K562 (cell line): ENCODE data around the gene IL27RA. TPM values are rescaled to one million over a fixed set of nuclear protein-coding genes. Genes with fewer than 3 reads are reported as not detected.

Experiments
- ADNP ChIP-seq: fragments of 200-800 bp; sonication (Bioruptor generic); IDR thresholded peaks from 2 replicates; pipeline ENCODE4 v1.6.1; 2016; ENCODE audit warnings: missing genetic modification characterization, missing compliant biosample characterization
- ARID2 ChIP-seq: fragments of 450-650 bp; IDR thresholded peaks from 2 replicates; pipeline ENCODE4 v1.6.1; 2017; ENCODE audit warnings: antibody characterized with exemption, mild to moderate bottlenecking
- BDP1 ChIP-seq: IDR thresholded peaks from 3 replicates; pipeline ENCODE4 v1.6.1; 2011; ENCODE audit not compliant: insufficient read length, insufficient read depth
- GABPB2 ChIP-seq: fragments of 250-450 bp; sonication (Bioruptor Pico); conservative IDR thresholded peaks from 2 replicates; pipeline ENCODE4 v1.5.1; 2021; ENCODE audit warnings: mild to moderate bottlenecking
- HNRNPUL1 ChIP-seq: fragments of 200-400 bp; formaldehyde crosslinking; IDR thresholded peaks from 2 replicates; pipeline ENCODE4 v1.6.1; 2017; ENCODE audit warnings: low read length
- ILK ChIP-seq: fragments of 450-650 bp; IDR thresholded peaks from 2 replicates; pipeline ENCODE4 v1.6.1; 2016; ENCODE audit warnings: missing genetic modification characterization, low read depth, mild to moderate bottlenecking, missing compliant biosample characterization, moderate library complexity, borderline replicate concordance
- MEF2A ChIP-seq: IDR thresholded peaks from 2 replicates; pipeline ENCODE4 v1.6.1; 2011; ENCODE audit warnings: low read depth, mild to moderate bottlenecking, low read length, moderate library complexity; ENCODE audit not compliant: control insufficient read depth
- MTA2 ChIP-seq: fragments of 450-650 bp; IDR thresholded peaks from 2 replicates; pipeline ENCODE4 v1.6.1; 2016; ENCODE audit warnings: low read depth
- NELFE ChIP-seq: IDR thresholded peaks from 2 replicates; pipeline ENCODE4 v1.6.1; 2011; ENCODE audit warnings: mild to moderate bottlenecking; ENCODE audit not compliant: insufficient read depth, insufficient read length
- POLR2AphosphoS5 ChIP-seq: IDR thresholded peaks from 2 replicates; pipeline ENCODE4 v1.6.1; 2011; ENCODE audit warnings: mild to moderate bottlenecking, low read depth, low read length, moderate library complexity; ENCODE audit not compliant: control insufficient read depth, insufficient read depth
- SLC30A9 ChIP-seq: fragments of 250-450 bp; sonication (Bioruptor Pico); IDR thresholded peaks from 2 replicates; pipeline ENCODE4 v1.8.0; 2022; ENCODE audit warnings: mild to moderate bottlenecking, moderate library complexity
- TAF1 ChIP-seq: IDR thresholded peaks from 2 replicates; pipeline ENCODE4 v1.6.1; 2011; ENCODE audit warnings: mild to moderate bottlenecking, low read length, moderate library complexity; ENCODE audit not compliant: insufficient read depth, control insufficient read depth, severe bottlenecking; ENCODE audit errors: extremely low read depth
- YY1 ChIP-seq, 3 experiments: IDR thresholded peaks; 2 replicates each; pipeline ENCODE4 v1.6.1; 2011; ENCODE audit warnings: low read length in 2 of 3, mild to moderate bottlenecking in 2 of 3, moderate library complexity in 2 of 3, borderline replicate concordance in 1 of 3, control low read depth in 1 of 3, low read depth in 1 of 3; ENCODE audit not compliant: insufficient read depth in 3 of 3, insufficient replicate concordance in 2 of 3, control insufficient read depth in 1 of 3, insufficient read length in 1 of 3; ENCODE audit errors: extremely low read depth in 1 of 3
- ZNF23 ChIP-seq: fragments of 250-450 bp; sonication (Bioruptor Pico); IDR thresholded peaks from 2 replicates; pipeline ENCODE4 v1.4.0; 2020; ENCODE audit warnings: mild to moderate bottlenecking
- ZNF263 ChIP-seq: sonication (generic); formaldehyde crosslinking; IDR thresholded peaks from 2 replicates; pipeline ENCODE4 v1.8.0; 2022; ENCODE audit warnings: mild to moderate bottlenecking, missing genetic modification reagents, borderline replicate concordance
- ZNF830 ChIP-seq: fragments of 250-450 bp; sonication (Bioruptor Pico); IDR thresholded peaks from 2 replicates; pipeline ENCODE4 v1.5.0; 2021; ENCODE audit warnings: mild to moderate bottlenecking
- polyA plus RNA-seq, 8 experiments: library from polyadenylated mRNA; depleted of rRNA in 4 of 8; stranded (reverse) in 5 of 8; unstranded in 3 of 8; fragments of >200 nt; fragmentation: Nextera tagmentation in 2 of 8; fragmentation: Illumina TruSeq in 1 of 8; extraction: Ambion mirVana in 2 of 8; extraction: Trizol in 1 of 8; gene quantifications; 2 replicates each; pipeline versions ENCODE4 v1.2.1 to v1.2.3, GENCODE V29; 2011 to 2014; ENCODE audit warnings: inconsistent platforms in 1 of 8, missing spikeins in 1 of 8
- total RNA-seq, 7 experiments: library from RNA; depleted of rRNA in 6 of 7; stranded (reverse); fragments of >200 nt in 6 of 7; fragmentation: Illumina TruSeq in 2 of 7; extraction: Trizol in 2 of 7; gene quantifications; 2 replicates each; pipeline versions ENCODE4 v1.2.1 to v1.2.3, GENCODE V29; 2011 to 2021; ENCODE audit warnings: low replicate concordance in 1 of 7
- TF ChIP-seq, protein P1 (sequence below): sonication (generic); formaldehyde crosslinking; IDR thresholded peaks from 2 replicates; pipeline ENCODE4 v1.8.0; 2022; ENCODE audit warnings: mild to moderate bottlenecking, missing genetic modification reagents
- TF ChIP-seq, protein P2 (sequence below): fragments of 250-450 bp; sonication (Bioruptor Pico); IDR thresholded peaks from 2 replicates; pipeline ENCODE4 v1.5.0; 2021; ENCODE audit warnings: mild to moderate bottlenecking, borderline replicate concordance

IL27RA gene
- total and polyA plus RNA-seq, 9 of the 15 experiments (the other 6 are each of a cell fraction or from before 2014, with no cell fraction given): 1.9 to 15.9 (median 12.0) TPM

- TF ChIP-seq, protein P1, sequence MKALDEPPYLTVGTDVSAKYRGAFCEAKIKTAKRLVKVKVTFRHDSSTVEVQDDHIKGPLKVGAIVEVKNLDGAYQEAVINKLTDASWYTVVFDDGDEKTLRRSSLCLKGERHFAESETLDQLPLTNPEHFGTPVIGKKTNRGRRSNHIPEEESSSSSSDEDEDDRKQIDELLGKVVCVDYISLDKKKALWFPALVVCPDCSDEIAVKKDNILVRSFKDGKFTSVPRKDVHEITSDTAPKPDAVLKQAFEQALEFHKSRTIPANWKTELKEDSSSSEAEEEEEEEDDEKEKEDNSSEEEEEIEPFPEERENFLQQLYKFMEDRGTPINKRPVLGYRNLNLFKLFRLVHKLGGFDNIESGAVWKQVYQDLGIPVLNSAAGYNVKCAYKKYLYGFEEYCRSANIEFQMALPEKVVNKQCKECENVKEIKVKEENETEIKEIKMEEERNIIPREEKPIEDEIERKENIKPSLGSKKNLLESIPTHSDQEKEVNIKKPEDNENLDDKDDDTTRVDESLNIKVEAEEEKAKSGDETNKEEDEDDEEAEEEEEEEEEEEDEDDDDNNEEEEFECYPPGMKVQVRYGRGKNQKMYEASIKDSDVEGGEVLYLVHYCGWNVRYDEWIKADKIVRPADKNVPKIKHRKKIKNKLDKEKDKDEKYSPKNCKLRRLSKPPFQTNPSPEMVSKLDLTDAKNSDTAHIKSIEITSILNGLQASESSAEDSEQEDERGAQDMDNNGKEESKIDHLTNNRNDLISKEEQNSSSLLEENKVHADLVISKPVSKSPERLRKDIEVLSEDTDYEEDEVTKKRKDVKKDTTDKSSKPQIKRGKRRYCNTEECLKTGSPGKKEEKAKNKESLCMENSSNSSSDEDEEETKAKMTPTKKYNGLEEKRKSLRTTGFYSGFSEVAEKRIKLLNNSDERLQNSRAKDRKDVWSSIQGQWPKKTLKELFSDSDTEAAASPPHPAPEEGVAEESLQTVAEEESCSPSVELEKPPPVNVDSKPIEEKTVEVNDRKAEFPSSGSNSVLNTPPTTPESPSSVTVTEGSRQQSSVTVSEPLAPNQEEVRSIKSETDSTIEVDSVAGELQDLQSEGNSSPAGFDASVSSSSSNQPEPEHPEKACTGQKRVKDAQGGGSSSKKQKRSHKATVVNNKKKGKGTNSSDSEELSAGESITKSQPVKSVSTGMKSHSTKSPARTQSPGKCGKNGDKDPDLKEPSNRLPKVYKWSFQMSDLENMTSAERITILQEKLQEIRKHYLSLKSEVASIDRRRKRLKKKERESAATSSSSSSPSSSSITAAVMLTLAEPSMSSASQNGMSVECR (CRISPR knock-in tag): no peak
- TF ChIP-seq BDP1 (no peak), ADNP (tag) (no peak), ILK (tag) (no peak), NELFE (no peak), TAF1 (peak; percentile 10), MEF2A (no peak), MTA2 (no peak), ZNF263 (CRISPR knock-in tag) (peak; percentile 83), POLR2AphosphoS5 (no peak), SLC30A9 (CRISPR knock-in tag) (no peak), ZNF23 (CRISPR knock-in tag) (no peak), GABPB2 (CRISPR knock-in tag) (no peak), HNRNPUL1 (no peak), ARID2 (no peak), YY1 (IDR thresholded peaks at IDR 0.05; ENCODE audit: borderline replicate concordance in 1 of 3, control insufficient read depth in 1 of 3, extremely low read depth in 1 of 3, insufficient read depth in 3 of 3, insufficient read length in 1 of 3, insufficient replicate concordance in 2 of 3, low read depth in 1 of 3, low read length in 2 of 3) (peak in 2 of 3 experiments; percentile 4 to 21), ZNF830 (CRISPR knock-in tag) (no peak)
- TF ChIP-seq, protein P2, sequence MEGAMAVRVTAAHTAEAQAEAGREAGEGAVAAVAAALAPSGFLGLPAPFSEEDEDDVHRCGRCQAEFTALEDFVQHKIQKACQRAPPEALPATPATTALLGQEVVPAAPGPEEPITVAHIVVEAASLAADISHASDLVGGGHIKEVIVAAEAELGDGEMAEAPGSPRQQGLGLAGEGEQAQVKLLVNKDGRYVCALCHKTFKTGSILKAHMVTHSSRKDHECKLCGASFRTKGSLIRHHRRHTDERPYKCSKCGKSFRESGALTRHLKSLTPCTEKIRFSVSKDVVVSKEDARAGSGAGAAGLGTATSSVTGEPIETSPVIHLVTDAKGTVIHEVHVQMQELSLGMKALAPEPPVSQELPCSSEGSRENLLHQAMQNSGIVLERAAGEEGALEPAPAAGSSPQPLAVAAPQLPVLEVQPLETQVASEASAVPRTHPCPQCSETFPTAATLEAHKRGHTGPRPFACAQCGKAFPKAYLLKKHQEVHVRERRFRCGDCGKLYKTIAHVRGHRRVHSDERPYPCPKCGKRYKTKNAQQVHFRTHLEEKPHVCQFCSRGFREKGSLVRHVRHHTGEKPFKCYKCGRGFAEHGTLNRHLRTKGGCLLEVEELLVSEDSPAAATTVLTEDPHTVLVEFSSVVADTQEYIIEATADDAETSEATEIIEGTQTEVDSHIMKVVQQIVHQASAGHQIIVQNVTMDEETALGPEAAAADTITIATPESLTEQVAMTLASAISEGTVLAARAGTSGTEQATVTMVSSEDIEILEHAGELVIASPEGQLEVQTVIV (CRISPR knock-in tag): no peak
Measured at GRCh38 chr19:14089662-14090508, 58.3 kb downstream of the IL27RA start (continued).
